Testis (tissue), 2 donors: Measurements from ENCODE around the gene MRGPRE.

Experiments used
- POLR2A ChIP-seq: fragments of 450-650 bp; IDR thresholded peaks from one replicate; pipeline ENCODE4 v1.6.1; 2017; ENCODE audit warnings: antibody characterized with exemption, mild to moderate bottlenecking, moderate library complexity
- TF ChIP-seq, protein P1 (sequence below), 3 experiments: fragments of 450-650 bp in 2 of 3; fragments of 200-600 bp in 1 of 3; sonication (generic) in 1 of 3; IDR thresholded peaks; one replicate each; pipeline ENCODE4 v1.5.1; 2016 to 2019; ENCODE audit warnings: antibody characterized with exemption in 3 of 3, mild to moderate bottlenecking in 2 of 3, moderate library complexity in 1 of 3

DNA sequence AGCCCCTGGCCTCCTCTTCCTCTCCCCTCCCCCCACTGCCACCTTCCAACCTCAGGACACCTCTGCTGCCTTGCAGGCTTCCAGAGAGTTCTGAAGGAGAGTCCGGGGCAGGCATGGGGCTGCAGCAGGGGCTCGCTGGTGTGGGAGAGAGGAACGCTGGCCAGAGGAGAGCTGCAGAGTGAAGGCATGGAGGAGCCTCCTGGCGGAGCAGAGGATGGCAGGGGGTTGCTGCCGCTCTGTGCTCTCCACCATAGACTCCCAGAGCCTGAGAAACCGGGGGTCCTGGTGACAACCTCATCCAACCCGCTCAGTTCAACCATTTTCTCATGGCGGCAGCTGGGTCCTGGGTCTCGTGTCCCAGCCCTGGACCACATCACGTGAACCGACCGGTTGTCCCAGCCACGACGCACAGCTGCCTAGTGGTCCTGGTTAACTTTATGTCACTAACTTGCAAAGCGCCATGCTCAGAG lies 31.1 kb downstream of the MRGPRE start:
- TF ChIP-seq, protein P1, sequence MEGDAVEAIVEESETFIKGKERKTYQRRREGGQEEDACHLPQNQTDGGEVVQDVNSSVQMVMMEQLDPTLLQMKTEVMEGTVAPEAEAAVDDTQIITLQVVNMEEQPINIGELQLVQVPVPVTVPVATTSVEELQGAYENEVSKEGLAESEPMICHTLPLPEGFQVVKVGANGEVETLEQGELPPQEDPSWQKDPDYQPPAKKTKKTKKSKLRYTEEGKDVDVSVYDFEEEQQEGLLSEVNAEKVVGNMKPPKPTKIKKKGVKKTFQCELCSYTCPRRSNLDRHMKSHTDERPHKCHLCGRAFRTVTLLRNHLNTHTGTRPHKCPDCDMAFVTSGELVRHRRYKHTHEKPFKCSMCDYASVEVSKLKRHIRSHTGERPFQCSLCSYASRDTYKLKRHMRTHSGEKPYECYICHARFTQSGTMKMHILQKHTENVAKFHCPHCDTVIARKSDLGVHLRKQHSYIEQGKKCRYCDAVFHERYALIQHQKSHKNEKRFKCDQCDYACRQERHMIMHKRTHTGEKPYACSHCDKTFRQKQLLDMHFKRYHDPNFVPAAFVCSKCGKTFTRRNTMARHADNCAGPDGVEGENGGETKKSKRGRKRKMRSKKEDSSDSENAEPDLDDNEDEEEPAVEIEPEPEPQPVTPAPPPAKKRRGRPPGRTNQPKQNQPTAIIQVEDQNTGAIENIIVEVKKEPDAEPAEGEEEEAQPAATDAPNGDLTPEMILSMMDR (IDR thresholded peaks at IDR 0.05): no peak
- no peak for TF ChIP-seq POLR2A
